SU-DHL-6 (cell line): Measurements from ENCODE around the gene SLC9A1.

Experiments used
- H2AFZ ChIP-seq: fragments of 200-600 bp; sonication (generic); 2 replicates; pipeline ENCODE4 v1.6.1; 2014; ENCODE audit warnings: low read depth, mild to moderate bottlenecking, moderate library complexity, mixed read lengths, antibody characterized with exemption, low read length; ENCODE audit not compliant: severe bottlenecking
- H3F3A ChIP-seq: fragments of 200-600 bp; shearing (Covaris generic); 2 replicates; pipeline ENCODE4 v1.6.0; 2016; ENCODE audit warnings: antibody characterized with exemption, mild to moderate bottlenecking; ENCODE audit not compliant: insufficient read depth
- H3K27ac ChIP-seq: fragments of 200-600 bp; sonication (generic); 2 replicates; pipeline ENCODE4 v1.5.1; 2016; ENCODE audit warnings: low read depth, mild to moderate bottlenecking, low read length, moderate library complexity, mixed read lengths
- H3K27me3 ChIP-seq: fragments of 200-600 bp; sonication (generic), shearing (Covaris generic); 2 replicates; pipeline ENCODE4 v1.6.0; 2014; ENCODE audit warnings: mild to moderate bottlenecking, low read length
- H3K36me3 ChIP-seq: fragments of 200-600 bp; sonication (generic); 2 replicates; pipeline ENCODE4 v1.6.1; 2014; ENCODE audit warnings: mild to moderate bottlenecking, low read length, mixed read lengths
- H3K4me2 ChIP-seq: fragments of 300-600, 200-600 bp; shearing (Covaris generic), sonication (generic); 2 replicates; pipeline ENCODE4 v1.6.0; 2014; ENCODE audit warnings: low read length, low read depth, mild to moderate bottlenecking; ENCODE audit not compliant: poor library complexity, severe bottlenecking
- H3K4me3 ChIP-seq: fragments of 200-600 bp; sonication (generic); 2 replicates; pipeline ENCODE4 v1.5.1; 2014; ENCODE audit warnings: antibody characterized with exemption, low read length, mild to moderate bottlenecking, mixed read lengths; ENCODE audit not compliant: insufficient read depth, poor library complexity, severe bottlenecking
- H3K79me2 ChIP-seq: fragments of 200-600 bp; sonication (generic); 2 replicates; pipeline ENCODE4 v1.6.1; 2014; ENCODE audit warnings: mild to moderate bottlenecking, low read length, moderate library complexity; ENCODE audit not compliant: insufficient read depth
- H3K9ac ChIP-seq: fragments of 200-600 bp; sonication (generic); 2 replicates; pipeline ENCODE4 v1.7.0; 2014; ENCODE audit warnings: mild to moderate bottlenecking, low read length
- H3K9me2 ChIP-seq: fragments of 200-600 bp; sonication (generic); replicated peaks from 2 replicates; pipeline ENCODE4 v1.6.1; 2014; ENCODE audit warnings: low read length; ENCODE audit not compliant: insufficient read depth
- H3K9me3 ChIP-seq: fragments of 200-600 bp; sonication (generic); 2 replicates; pipeline ENCODE4 v1.6.1; 2014; ENCODE audit warnings: low read length, mixed read lengths; ENCODE audit not compliant: insufficient read depth
- H4K20me1 ChIP-seq: fragments of 200-600 bp; sonication (generic); 2 replicates; pipeline ENCODE4 v1.6.1; 2014; ENCODE audit warnings: low read depth, mild to moderate bottlenecking, antibody characterized with exemption, low read length, moderate library complexity, mixed read lengths
- CTCF ChIP-seq: fragments of 200-600 bp; sonication (generic); IDR thresholded peaks from one replicate; pipeline ENCODE4 v1.5.1; 2017; ENCODE audit warnings: antibody characterized with exemption, mild to moderate bottlenecking, low read length, moderate library complexity; ENCODE audit not compliant: insufficient read depth, poor library complexity, severe bottlenecking
- EZH2phosphoT487 ChIP-seq: fragments of 200-600 bp; sonication (generic), shearing (Covaris generic); conservative IDR thresholded peaks from 2 replicates; pipeline ENCODE4 v1.6.1; 2018; ENCODE audit warnings: mild to moderate bottlenecking, antibody characterized with exemption, low read length, moderate library complexity, mixed read lengths

SLC9A1 gene

DNA sequence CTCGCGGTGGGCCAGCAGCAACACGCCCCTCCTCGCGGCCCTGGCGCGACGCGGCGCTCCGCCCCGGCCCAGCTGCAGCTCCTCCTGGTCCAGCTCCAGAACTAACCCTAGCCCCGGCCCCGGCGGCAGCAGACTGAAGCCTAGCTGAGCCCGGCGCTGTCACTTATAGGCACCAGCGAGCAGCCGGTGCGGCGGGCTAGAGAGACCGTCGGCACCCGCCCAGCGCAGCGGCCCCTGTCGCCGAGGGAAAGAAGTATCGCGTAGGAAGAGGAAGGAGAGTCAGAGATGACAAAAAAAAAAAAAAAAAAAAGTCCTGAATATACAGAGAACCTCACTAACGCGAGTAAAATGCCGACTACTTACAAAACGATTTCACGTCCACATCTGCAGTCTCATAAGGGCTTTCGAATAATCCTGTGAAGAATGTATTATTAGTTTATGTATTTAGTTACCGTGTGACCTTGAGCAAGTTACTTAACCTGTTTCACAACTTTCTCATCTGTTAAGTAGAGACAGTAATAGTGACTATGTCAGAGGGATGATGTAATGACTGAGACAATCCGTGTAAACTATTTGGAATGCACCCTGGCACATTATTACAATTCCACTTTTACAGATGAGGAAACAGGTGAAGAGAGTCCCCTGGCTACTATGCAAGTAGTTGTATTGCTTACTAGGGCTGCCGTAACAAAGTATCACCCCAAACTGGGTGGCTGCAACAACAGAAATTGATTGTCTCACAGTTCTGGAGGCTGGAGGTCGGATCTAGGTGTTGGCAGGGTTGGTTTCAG lies at the start of gene SLC9A1:
SLC9A1 (minus strand) TSS at position 135 of the 791 bp plus-strand sequence. CDS start 791 bp downstream, outside the sequence.
- H3K9ac ChIP-seq: peak within 1 kb of the TSS; percentile 89
- H4K20me1 ChIP-seq: no peaks in the 10 kb centered on the region
- H2AFZ ChIP-seq: peak within 1 kb of the TSS; percentile 93
- peak within 1 kb of the TSS; percentile 83 for H3K4me3 ChIP-seq
- no peaks in the 10 kb centered on the region for H3K79me2 ChIP-seq
- H3F3A ChIP-seq: no peaks in the 10 kb centered on the region
- no peaks in the 10 kb centered on the region for H3K27me3 ChIP-seq
- H3K9me3 ChIP-seq: no peaks in the 10 kb centered on the region
- no peaks in the 10 kb centered on the region for H3K36me3 ChIP-seq
- H3K4me2 ChIP-seq: peak within 1 kb of the TSS; percentile 94
- no peaks in the 10 kb centered on the region for H3K9me2 ChIP-seq
- TF ChIP-seq EZH2phosphoT487 (no peak), CTCF (peak; percentile 76)
- peak within 1 kb of the TSS; percentile 33; the same call in 1 of the 2 replicates for H3K27ac ChIP-seq

DNA sequence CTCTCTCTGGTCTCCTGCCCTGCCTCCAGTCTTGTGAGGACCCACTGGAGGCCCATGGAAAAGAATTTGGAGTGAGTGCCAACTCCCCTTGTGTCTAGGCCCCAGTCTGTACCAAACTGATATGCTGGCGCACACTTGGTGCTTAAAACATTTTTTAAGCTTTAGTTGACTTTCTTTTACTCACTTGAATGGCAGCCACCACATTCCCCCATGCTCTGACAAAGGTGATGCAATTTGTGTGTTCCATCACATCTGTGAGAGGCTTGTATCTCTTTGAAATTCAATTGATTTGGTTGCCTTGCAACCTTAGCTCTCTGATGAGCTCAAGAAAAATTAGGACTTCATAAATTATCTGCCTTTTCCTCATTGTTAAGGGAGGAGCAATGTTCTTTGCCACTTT lies 49.0 kb upstream of the SLC9A1 start:
- TF ChIP-seq CTCF (no peak), EZH2phosphoT487 (no peak)
- no peaks in the 10 kb centered on the region for H4K20me1 ChIP-seq
- no peaks in the 10 kb centered on the region for H3K36me3 ChIP-seq
- H3K9ac ChIP-seq: no peak overlapping the region
- H3K27me3 ChIP-seq: no peaks in the 10 kb centered on the region
- no peaks in the 10 kb centered on the region for H3K9me3 ChIP-seq
- no peaks in the 10 kb centered on the region for H3F3A ChIP-seq
- no peaks in the 10 kb centered on the region for H3K9me2 ChIP-seq
- no peak overlapping the region for H2AFZ ChIP-seq
- no peak overlapping the region for H3K4me2 ChIP-seq
- no peaks in the 10 kb centered on the region for H3K79me2 ChIP-seq
- no peak overlapping the region for H3K4me3 ChIP-seq
- no peak overlapping the region for H3K27ac ChIP-seq

GRCh38 chr1:27201295-27201694 lies 46.4 kb upstream of the SLC9A1 start:
- no peaks in the 10 kb centered on the region for H3K36me3 ChIP-seq
- H3K9me2 ChIP-seq: no peaks in the 10 kb centered on the region
- no peak overlapping the region for H3K4me2 ChIP-seq
- H4K20me1 ChIP-seq: no peaks in the 10 kb centered on the region
- H3K79me2 ChIP-seq: no peaks in the 10 kb centered on the region
- H3K27ac ChIP-seq: no peak overlapping the region
- H3K27me3 ChIP-seq: no peaks in the 10 kb centered on the region
- TF ChIP-seq EZH2phosphoT487 (no peak), CTCF (no peak)
- no peak overlapping the region for H3K4me3 ChIP-seq
- H3K9ac ChIP-seq: no peak overlapping the region
- no peak overlapping the region for H2AFZ ChIP-seq
- no peaks in the 10 kb centered on the region for H3K9me3 ChIP-seq
- no peaks in the 10 kb centered on the region for H3F3A ChIP-seq
